A549 (cell line): ENCODE results near the gene PM20D2. TPM values are rescaled to one million over a fixed set of nuclear protein-coding genes. Genes with fewer than 3 reads are reported as not detected.

Experiments used
- ATAC-seq, 2 experiments: fragments of 200-7000 bp in 1 of 2; fragments of >200 bp in 1 of 2; cut with Nextera tagmentation in 1 of 2; cut with Tn5 transposase in 1 of 2; 3 replicates each; pipeline versions ENCODE4 v1.8.0 to v1.9.1; 2018 to 2020; ENCODE audit warnings: mild to moderate bottlenecking in 1 of 2, moderate library complexity in 1 of 2
- CTCF ChIA-PET: fragments of 300-600 bp; sonication (Branson Sonifier 250); formaldehyde crosslinking; extraction: SDS; loops from one replicate; lab custom pipeline; 2021; ENCODE audit warnings: antibody characterized with exemption, inconsistent platforms; lab: Yijun Ruan, JAX
- POLR2A ChIA-PET: fragments of 350-600 bp; formaldehyde crosslinking; extraction: SDS; loops from one replicate; lab custom pipeline; 2021; ENCODE audit warnings: antibody characterized with exemption, inconsistent platforms; lab: Yijun Ruan, JAX
- DNase-seq, 2 experiments: peaks; one replicate each; pipeline versions ENCODE4 v3.0.0 to v3.0.0-alpha.2; 2011 to 2016; ENCODE audit warnings: low read depth in 1 of 2, low spot score in 1 of 2
- FAIRE-seq: peaks from 2 replicates; lab custom pipeline; 2011; peaks lifted over from hg19 to GRCh38; lab: Jason Lieb, UNC
- H3K27ac ChIP-seq, 2 experiments: fragments of >200 bp; sonication (Bioruptor Twin); formaldehyde crosslinking; 3 replicates each; pipeline ENCODE4 v1.5.1; 2016 to 2017
- H3K4me1 ChIP-seq: fragments of >200 bp; sonication (Bioruptor Twin); formaldehyde crosslinking; 3 replicates; pipeline ENCODE4 v1.6.1; 2016
- H3K4me2 ChIP-seq: fragments of >200 bp; sonication (Bioruptor Twin); formaldehyde crosslinking; 3 replicates; pipeline ENCODE4 v1.6.1; 2016
- H3K4me3 ChIP-seq: fragments of >200 bp; sonication (Bioruptor Twin); formaldehyde crosslinking; 3 replicates; pipeline ENCODE4 v1.5.1; 2016
- H3K9me3 ChIP-seq: fragments of >200 bp; sonication (Bioruptor Twin); formaldehyde crosslinking; 3 replicates; pipeline ENCODE4 v1.6.1; 2016
- CHD2 ChIP-seq: fragments of 150-350 bp; IDR thresholded peaks from 2 replicates; pipeline ENCODE4 v1.6.1; 2014; ENCODE audit warnings: low read length; ENCODE audit not compliant: partially characterized antibody
- FOXS1 ChIP-seq: fragments of 250-450 bp; sonication (Bioruptor Pico); IDR thresholded peaks from 2 replicates; pipeline ENCODE4 v1.5.0; 2020; ENCODE audit warnings: mild to moderate bottlenecking, moderate library complexity
- HES2 ChIP-seq: fragments of >200 bp; sonication (Bioruptor Twin); formaldehyde crosslinking; IDR thresholded peaks from 2 replicates; pipeline ENCODE4 v1.6.1; 2016
- HMGXB4 ChIP-seq: fragments of 250-450 bp; sonication (Bioruptor Pico); IDR thresholded peaks from 2 replicates; pipeline ENCODE4 v1.5.0; 2021; ENCODE audit warnings: mild to moderate bottlenecking, moderate library complexity, borderline replicate concordance
- HOXA7 ChIP-seq: fragments of 250-450 bp; sonication (Bioruptor Pico); IDR thresholded peaks from 2 replicates; pipeline ENCODE4 v1.5.0; 2020; ENCODE audit warnings: mild to moderate bottlenecking, moderate library complexity
- JUN ChIP-seq, 2 experiments: fragments of >200 bp; sonication (Bioruptor Twin); formaldehyde crosslinking; IDR thresholded peaks; 2 replicates in 1 of 2; 3 replicates in 1 of 2; pipeline ENCODE4 v1.6.1; 2016 to 2017
- MAFK ChIP-seq: fragments of 450-650 bp; IDR thresholded peaks from 2 replicates; pipeline ENCODE4 v1.6.1; 2014; ENCODE audit not compliant: partially characterized antibody
- MAX ChIP-seq: IDR thresholded peaks from 2 replicates; pipeline ENCODE4 v1.6.1; 2012
- NFE2L2 ChIP-seq: fragments of 150-350 bp; conservative IDR thresholded peaks from 2 replicates; pipeline ENCODE4 v1.6.1; 2014; ENCODE audit warnings: low read length
- NR3C1 ChIP-seq: fragments of >200 bp; sonication (Bioruptor Twin); formaldehyde crosslinking; IDR thresholded peaks from 3 replicates; pipeline ENCODE4 v1.6.1; 2017
- PHF8 ChIP-seq: fragments of 200-600 bp; sonication (generic); IDR thresholded peaks from 2 replicates; pipeline ENCODE4 v1.6.1; 2016; ENCODE audit warnings: low read depth, mild to moderate bottlenecking, antibody characterized with exemption, moderate library complexity, borderline replicate concordance
- RARB ChIP-seq: fragments of 250-450 bp; sonication (Bioruptor Pico); IDR thresholded peaks from 2 replicates; pipeline ENCODE4 v1.8.0; 2021; ENCODE audit warnings: mild to moderate bottlenecking, moderate library complexity
- RCOR1 ChIP-seq: fragments of 150-350 bp; IDR thresholded peaks from 2 replicates; pipeline ENCODE4 v1.6.1; 2014; ENCODE audit warnings: antibody characterized with exemption, low read length, low read depth
- SMC3 ChIP-seq: fragments of >200 bp; sonication (Bioruptor Twin); formaldehyde crosslinking; IDR thresholded peaks from 3 replicates; pipeline ENCODE4 v1.6.1; 2018; ENCODE audit warnings: inconsistent platforms
- SREBF2 ChIP-seq: fragments of 450-650 bp; IDR thresholded peaks from 2 replicates; pipeline ENCODE4 v1.6.1; 2014; ENCODE audit warnings: mild to moderate bottlenecking, moderate library complexity
- TFCP2L1 ChIP-seq: fragments of 250-450 bp; sonication (Bioruptor Pico); IDR thresholded peaks from 2 replicates; pipeline ENCODE4 v1.5.0; 2021; ENCODE audit warnings: mild to moderate bottlenecking
- TP53 ChIP-seq: fragments of 250-450 bp; sonication (Bioruptor Pico); IDR thresholded peaks from 2 replicates; pipeline ENCODE4 v1.5.0; 2021; ENCODE audit warnings: mild to moderate bottlenecking, moderate library complexity
- ZFP36 ChIP-seq: fragments of 450-650 bp; IDR thresholded peaks from 2 replicates; pipeline ENCODE4 v1.6.1; 2014; ENCODE audit warnings: borderline replicate concordance; ENCODE audit not compliant: partially characterized antibody
- ZSCAN20 ChIP-seq: fragments of 250-450 bp; sonication (Bioruptor Pico); IDR thresholded peaks from 2 replicates; pipeline ENCODE4 v1.8.0; 2022; ENCODE audit warnings: mild to moderate bottlenecking, moderate library complexity
- WGBS: methylation state at CpG from one replicate; pipeline ENCODE4 v1.1.6; 2017; ENCODE audit errors: missing lambda C conversion rate; 5-methylcytosine and 5-hydroxymethylcytosine counted together
- polyA plus RNA-seq, 4 experiments: library from polyadenylated mRNA; depleted of rRNA in 3 of 4; stranded (reverse); fragments of >200 nt; fragmentation: RNase III in 1 of 4; extraction: RNeasy Plus Mini Kit Qiagen cat#74134 plus additional on column Dnase treatment in 1 of 4; gene quantifications; 2 replicates in 3 of 4; 3 replicates in 1 of 4; pipeline ENCODE4 v1.2.3, GENCODE V29; 2011 to 2017
- TF ChIP-seq, protein P1 (sequence below): fragments of 200-600 bp; sonication (generic); IDR thresholded peaks from 2 replicates; pipeline ENCODE4 v1.6.1; 2016; ENCODE audit warnings: antibody characterized with exemption, mild to moderate bottlenecking, moderate library complexity
- TF ChIP-seq, protein P2 (sequence below): fragments of 250-450 bp; sonication (Bioruptor Pico); IDR thresholded peaks from 2 replicates; pipeline ENCODE4 v1.5.0; 2020; ENCODE audit warnings: low read depth, mild to moderate bottlenecking, moderate library complexity
- TF ChIP-seq, protein P3 (sequence below): fragments of 150-350 bp; IDR thresholded peaks from 2 replicates; pipeline ENCODE4 v1.6.1; 2014; ENCODE audit warnings: low read depth, mild to moderate bottlenecking, low read length

Gene PM20D2
- polyA plus RNA-seq, 2 of the 4 experiments (the other 2 are of a cell fraction): 14.7 to 25.4 TPM

- TF ChIP-seq, protein P1, sequence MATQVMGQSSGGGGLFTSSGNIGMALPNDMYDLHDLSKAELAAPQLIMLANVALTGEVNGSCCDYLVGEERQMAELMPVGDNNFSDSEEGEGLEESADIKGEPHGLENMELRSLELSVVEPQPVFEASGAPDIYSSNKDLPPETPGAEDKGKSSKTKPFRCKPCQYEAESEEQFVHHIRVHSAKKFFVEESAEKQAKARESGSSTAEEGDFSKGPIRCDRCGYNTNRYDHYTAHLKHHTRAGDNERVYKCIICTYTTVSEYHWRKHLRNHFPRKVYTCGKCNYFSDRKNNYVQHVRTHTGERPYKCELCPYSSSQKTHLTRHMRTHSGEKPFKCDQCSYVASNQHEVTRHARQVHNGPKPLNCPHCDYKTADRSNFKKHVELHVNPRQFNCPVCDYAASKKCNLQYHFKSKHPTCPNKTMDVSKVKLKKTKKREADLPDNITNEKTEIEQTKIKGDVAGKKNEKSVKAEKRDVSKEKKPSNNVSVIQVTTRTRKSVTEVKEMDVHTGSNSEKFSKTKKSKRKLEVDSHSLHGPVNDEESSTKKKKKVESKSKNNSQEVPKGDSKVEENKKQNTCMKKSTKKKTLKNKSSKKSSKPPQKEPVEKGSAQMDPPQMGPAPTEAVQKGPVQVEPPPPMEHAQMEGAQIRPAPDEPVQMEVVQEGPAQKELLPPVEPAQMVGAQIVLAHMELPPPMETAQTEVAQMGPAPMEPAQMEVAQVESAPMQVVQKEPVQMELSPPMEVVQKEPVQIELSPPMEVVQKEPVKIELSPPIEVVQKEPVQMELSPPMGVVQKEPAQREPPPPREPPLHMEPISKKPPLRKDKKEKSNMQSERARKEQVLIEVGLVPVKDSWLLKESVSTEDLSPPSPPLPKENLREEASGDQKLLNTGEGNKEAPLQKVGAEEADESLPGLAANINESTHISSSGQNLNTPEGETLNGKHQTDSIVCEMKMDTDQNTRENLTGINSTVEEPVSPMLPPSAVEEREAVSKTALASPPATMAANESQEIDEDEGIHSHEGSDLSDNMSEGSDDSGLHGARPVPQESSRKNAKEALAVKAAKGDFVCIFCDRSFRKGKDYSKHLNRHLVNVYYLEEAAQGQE: no peak
- no peak for TF ChIP-seq NR3C1
- no peak for TF ChIP-seq MAFK
- TF ChIP-seq TP53 (CRISPR knock-in tag): no peak
- no peak for TF ChIP-seq SMC3
Measured at GRCh38 chr6:89205819-89206218, 60.0 kb downstream of the PM20D2 start (continued).

GRCh38 chr6:89208551-89208950, 62.7 kb downstream of the PM20D2 start:
- no peak overlapping the region for H3K27ac ChIP-seq
- FAIRE-seq: no peak
- no peaks in the 10 kb centered on the region for H3K4me1 ChIP-seq
- DNase-seq: no peak
- CTCF ChIA-PET: no interaction called here
- no peaks in the 10 kb centered on the region for H3K9me3 ChIP-seq
- ATAC-seq: no peak
- TF ChIP-seq RCOR1: no peak
- TF ChIP-seq NFE2L2: no peak
- TF ChIP-seq, protein P2, sequence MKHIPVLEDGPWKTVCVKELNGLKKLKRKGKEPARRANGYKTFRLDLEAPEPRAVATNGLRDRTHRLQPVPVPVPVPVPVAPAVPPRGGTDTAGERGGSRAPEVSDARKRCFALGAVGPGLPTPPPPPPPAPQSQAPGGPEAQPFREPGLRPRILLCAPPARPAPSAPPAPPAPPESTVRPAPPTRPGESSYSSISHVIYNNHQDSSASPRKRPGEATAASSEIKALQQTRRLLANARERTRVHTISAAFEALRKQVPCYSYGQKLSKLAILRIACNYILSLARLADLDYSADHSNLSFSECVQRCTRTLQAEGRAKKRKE (CRISPR knock-in tag): no peak
- no peak for TF ChIP-seq FOXS1 (CRISPR knock-in tag)
- TF ChIP-seq, protein P3, sequence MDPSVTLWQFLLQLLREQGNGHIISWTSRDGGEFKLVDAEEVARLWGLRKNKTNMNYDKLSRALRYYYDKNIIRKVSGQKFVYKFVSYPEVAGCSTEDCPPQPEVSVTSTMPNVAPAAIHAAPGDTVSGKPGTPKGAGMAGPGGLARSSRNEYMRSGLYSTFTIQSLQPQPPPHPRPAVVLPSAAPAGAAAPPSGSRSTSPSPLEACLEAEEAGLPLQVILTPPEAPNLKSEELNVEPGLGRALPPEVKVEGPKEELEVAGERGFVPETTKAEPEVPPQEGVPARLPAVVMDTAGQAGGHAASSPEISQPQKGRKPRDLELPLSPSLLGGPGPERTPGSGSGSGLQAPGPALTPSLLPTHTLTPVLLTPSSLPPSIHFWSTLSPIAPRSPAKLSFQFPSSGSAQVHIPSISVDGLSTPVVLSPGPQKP: no peak
- TF ChIP-seq JUN (IDR thresholded peaks at IDR 0.05): no peak
- TF ChIP-seq HOXA7 (CRISPR knock-in tag): no peak
- TF ChIP-seq CHD2: no peak
- no peak for TF ChIP-seq ZFP36
- no peak for TF ChIP-seq SREBF2
- TF ChIP-seq RARB (CRISPR knock-in tag): no peak
- no peak for TF ChIP-seq ZSCAN20 (CRISPR knock-in tag)
- TF ChIP-seq TFCP2L1 (CRISPR knock-in tag): no peak
- TF ChIP-seq MAX: no peak
- TF ChIP-seq HES2: no peak
- TF ChIP-seq MAFK: no peak
- POLR2A ChIA-PET: no interaction called here
- no peak overlapping the region for H3K4me2 ChIP-seq
- whole genome bisulfite sequencing: 80% methylated on average over 4 of the region's 4 CpGs
- no peak overlapping the region for H3K4me3 ChIP-seq

DNA sequence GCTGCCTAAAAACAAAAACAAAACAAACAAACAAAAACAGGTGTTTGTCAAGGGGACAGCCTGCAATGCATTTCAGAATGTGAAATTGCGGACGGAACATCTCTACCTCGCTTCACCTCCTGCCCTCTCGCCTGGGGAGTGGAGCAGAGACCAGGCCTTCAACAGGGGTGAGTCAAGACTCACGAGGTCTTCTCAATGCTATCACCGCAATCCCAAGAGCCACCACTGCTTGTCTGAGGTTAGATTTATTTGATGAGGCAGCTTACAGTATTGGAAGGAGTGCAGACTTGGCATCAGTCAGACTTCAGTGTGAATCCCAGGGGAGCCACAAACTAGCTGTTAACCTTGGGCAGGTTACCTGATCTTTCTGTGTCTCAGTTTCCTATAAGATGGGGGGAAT, 63.6 kb downstream of the PM20D2 start:
- no peak for DNase-seq
- WGBS: 82% methylated on average over 6 of the region's 6 CpGs
- Histone ChIP-seq H3K9me3 (no peaks in the 10 kb centered on the region), H3K4me1 (no peaks in the 10 kb centered on the region), H3K27ac (no peak overlapping the region), H3K4me3 (no peak overlapping the region), H3K4me2 (no peak overlapping the region)
- no peak for FAIRE-seq
- ChIA-PET POLR2A (no interaction called here), CTCF (interaction anchor here (0.6 kb wide), 1 partner anchor 99 kb away, joined by 3 read pairs; no protein-coding TSS in a partner anchor)
- TF ChIP-seq PHF8: no peak
- no peak for TF ChIP-seq HMGXB4 (CRISPR knock-in tag)
- ATAC-seq: no peak; a peak in 1 of 6 replicates
